NCI-H82 treated with DMSO at 0.1 percent for 48 hours (cell line): Measurements from ENCODE around the gene ERGIC1.
"Not testable (repeated sequence)": the region's sequence is repeated elsewhere in the genome, so short reads cannot be mapped to it uniquely, and the experiment has no call there.

Experiments
- DNase-seq: peaks from one replicate; lab custom pipeline; 2025; ENCODE audit not compliant: unreplicated experiment; lab: John Stamatoyannopoulos, UW

The ERGIC1 gene

GRCh38 chr5:172833686-172834414, at the start of gene ERGIC1:
ERGIC1 (plus strand) TSS chr5:172834251; CDS start chr5:172834414, 163 bp downstream.
- peak; percentile 32 for DNase-seq

- no peak for DNase-seq
These were observed 48.5 kb upstream of the ERGIC1 start for GRCh38 chr5:172785429-172786088.

DNA sequence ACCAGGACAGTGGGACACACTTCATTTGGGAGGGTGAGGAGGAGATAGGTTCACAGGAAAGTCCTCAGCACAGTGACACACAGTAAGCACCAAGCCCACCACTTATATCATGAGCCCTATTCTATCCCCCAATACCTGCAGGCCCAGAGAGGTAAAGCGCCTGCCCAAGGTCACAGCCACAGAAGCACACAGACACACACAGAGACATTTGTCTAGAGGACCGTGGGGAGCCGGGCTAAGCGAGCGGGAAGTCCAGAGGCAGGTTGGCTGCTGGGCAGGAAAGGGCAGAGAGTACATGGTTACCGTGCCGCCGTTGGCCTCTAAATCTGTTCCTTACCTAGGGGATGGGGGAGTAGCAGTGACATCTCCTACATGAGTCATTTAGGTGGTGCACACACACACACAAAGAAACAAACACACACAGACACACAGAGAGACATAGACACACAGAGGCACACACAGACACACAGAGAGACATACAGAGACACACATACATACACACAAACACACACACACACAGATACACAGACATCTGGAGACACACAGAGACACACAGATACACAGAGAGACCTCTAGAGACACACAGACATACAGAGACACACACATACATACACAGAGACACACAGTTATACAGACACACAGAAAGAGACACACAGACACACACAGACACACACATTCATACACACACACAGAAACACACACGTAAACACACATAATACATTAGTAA, 47.2 kb upstream of the ERGIC1 start:
- DNase-seq, result no peak

DNA sequence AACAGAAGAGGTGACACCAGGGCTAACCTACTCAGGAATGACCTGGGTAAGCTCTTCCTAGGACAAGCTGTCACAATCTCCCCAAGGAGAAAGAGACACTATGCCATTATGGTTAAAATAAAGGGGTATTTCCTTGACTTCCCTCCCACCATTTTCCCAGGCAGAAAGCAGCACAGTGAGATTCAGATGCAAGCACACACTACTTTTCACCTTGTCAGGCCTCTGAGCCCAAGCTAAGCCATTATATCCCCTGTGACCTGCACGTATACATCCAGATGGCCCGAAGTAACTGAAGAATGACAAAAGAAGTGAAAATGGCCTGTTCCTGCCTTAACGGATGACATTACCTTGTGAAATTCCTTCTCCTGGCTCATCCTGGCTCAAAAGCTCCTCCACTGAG, 46.5 kb upstream of the ERGIC1 start:
- DNase-seq, result not testable (repeated sequence)

DNA sequence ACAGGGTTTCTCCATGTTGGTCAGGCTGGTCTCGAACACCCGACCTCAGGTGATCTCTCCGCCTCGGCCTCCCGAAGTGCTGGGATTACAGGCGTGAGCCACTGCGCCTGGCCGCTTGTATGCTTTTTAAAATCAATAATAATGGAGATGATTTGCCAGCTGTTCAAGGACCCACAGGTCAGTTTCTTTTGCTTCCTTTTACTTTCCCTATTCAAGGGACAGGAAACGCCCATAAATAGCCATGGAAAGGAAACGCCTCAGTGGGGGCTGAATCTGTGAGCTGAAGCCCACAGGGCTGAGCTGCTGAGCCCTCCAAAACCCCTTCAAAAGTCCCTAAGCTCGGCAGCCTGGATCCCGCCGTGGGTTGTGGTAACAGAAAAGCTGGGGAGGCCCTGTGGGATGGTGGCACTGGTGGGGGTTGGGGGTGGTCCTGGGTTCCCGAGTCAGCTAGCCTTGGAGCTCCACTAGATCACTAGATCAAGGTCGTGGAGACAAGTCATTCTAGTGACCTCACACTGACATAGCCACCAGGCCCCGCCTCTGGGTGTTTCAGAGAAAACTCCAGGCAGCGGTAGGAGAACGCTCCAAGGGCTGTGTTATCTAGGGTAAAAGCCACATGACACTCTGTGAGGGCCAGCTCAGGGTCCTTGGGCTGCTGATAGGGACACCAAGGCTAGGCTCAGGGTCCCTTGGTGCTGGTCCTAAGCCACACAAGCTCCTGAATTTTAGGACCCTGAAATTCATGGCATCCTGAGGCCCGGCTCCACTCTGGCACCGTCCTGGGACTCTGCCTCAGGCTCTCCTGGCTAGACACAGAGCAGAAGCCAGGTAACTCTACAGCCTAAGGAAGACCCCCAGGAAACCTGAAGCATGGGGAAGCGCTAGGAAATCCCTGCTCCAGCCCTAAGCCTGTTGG, 45.0 kb upstream of the ERGIC1 start:
- DNase-seq, result no peak

DNA sequence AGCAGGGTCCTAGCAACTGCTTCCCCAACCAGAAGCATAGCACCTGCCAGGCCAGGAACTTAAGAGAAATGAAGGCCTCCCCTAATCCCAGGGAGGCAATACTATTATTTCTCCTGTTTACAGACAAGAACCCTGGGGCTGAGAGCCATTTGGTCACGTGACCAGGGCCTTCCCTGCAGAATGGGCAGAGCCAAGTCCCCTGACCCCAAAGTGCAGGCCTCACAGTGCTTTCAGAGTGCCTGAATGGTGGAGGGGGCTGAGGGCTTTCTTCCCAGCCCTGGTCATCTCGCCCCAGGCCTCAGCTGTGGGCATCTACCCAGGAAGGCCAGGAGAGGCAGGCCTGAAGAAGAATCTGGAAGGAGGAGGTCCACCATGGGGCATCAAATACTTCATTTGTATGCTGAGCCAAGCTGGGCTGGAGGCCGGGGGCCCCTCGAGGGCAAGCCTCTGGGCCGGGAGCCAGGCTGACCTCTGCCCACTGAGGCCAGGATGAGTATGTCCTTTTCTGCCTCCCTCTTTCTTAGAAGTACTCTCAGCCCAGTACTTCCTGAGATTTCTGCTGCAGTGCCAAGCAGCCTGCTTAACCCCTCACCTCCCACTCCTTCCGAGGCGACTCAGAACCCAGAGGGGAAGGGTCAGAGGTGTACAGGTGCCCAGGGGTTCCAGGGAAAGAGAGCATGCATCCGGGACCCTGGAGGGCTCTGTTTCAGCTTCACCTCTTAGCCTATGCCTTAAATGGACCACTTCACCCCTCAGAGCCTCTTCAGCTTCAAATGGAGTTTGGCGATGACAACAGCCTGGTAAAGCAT, 44.2 kb upstream of the ERGIC1 start:
- no peak for DNase-seq

- no peak for DNase-seq
These were observed 43.6 kb upstream of the ERGIC1 start for GRCh38 chr5:172790496-172790889.

DNA sequence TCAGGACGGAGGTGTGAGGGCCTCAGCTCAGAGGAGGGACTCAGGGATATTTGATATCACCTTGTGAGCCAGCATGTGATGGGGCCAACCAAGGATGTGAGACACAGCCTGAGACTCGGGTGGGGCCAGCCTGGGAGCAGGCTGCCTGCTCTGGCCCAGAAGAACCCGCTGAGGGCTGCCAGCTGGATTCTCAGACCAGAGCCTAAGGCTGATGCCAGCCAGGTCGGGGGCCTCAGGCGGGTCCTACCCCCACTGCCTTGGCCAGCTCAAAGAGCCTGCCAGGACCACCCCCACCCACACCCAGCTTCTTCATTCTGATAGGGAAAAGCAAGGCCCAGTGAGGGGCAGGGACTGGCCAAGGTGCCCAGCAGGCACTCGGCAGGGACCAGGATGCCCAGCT, 42.8 kb upstream of the ERGIC1 start:
- no peak for DNase-seq

- no peak for DNase-seq
These were observed 42.2 kb upstream of the ERGIC1 start for GRCh38 chr5:172791726-172792445.

DNA sequence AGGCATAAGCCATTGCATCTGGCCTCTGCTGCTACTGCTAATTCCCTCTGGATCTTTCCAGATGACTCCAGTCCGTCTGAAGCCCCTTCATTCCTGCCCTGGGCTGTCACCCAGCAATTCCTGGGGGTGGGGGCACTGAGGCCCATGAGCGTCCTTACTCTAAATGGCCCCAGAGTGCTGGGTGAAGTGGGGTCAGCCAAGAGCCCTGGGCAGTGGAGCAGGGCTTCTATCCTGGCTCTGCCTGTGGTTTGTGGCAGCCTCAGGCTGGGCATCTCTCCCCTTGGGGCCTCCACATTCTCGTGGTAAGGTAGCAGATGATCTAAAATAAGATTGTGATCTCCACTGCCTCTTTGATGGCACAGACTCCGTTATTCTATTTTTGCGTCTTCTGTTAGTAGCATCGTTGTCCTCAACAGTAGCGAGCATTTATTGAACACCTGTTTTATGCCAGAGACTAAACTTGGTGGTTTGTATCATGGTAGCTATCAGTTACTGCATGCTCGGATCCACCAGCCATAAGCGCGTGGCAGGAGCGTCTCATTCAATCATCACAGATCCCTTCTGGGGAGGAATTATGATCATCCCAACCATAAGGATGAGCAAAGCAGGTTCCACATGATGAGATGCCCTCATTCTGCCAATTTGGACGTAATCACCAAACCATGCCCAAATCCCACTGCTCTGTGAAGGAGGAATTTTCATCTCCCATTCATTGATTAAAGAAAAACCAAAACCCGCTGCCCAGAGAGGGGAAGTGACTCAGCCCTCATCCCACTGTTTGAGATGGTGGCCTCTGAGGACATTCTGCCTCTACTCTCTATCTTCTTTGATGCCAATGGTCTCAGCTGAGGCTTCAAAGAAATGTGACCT, 41.1 kb upstream of the ERGIC1 start:
- DNase-seq, result no peak

GRCh38 chr5:172793577-172794488, 40.2 kb upstream of the ERGIC1 start:
- no peak for DNase-seq

GRCh38 chr5:172795318-172795977, 38.6 kb upstream of the ERGIC1 start:
- no peak for DNase-seq

DNA sequence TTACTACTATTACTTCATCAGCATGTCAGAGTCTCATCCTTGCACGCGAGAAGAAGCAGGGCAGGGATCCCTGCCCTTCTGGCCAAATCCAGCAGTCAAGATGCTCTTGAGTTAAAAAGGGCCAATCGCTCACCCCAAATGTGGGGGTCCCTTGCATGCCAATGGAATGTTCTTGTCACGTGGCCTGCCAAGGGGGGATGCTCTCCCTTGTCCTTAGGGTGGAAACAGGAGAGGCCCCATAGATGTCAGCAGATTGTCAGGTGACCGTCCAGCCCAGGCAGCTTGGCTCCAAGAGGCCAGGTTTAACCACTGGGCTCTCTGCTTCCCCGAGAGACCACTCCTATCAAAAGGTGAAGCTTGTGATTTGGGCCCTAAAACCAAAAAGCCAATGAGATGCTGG, 37.7 kb upstream of the ERGIC1 start:
- DNase-seq, result no peak

DNA sequence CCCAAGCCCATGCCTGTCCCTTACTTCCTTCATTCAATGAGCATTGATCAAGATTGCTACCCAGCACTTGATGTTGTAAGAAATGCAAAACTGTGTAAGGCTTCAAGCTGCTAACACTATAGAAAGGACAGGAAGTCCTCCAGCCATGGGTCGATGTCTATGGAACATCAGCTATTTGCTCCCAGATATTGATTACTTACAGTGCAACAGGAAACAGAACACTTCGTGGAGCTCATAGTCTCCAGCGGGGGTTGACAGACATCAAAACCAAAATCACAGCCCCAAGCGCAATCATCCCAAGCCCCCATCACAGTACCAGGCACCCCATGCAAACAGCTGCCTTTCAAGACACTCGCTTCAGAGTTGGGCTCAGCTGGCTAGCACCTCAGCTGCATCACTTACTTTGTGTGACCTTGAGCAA, 36.3 kb upstream of the ERGIC1 start:
- DNase-seq, result no peak

GRCh38 chr5:172798422-172799215, 35.4 kb upstream of the ERGIC1 start:
- no peak for DNase-seq

DNA sequence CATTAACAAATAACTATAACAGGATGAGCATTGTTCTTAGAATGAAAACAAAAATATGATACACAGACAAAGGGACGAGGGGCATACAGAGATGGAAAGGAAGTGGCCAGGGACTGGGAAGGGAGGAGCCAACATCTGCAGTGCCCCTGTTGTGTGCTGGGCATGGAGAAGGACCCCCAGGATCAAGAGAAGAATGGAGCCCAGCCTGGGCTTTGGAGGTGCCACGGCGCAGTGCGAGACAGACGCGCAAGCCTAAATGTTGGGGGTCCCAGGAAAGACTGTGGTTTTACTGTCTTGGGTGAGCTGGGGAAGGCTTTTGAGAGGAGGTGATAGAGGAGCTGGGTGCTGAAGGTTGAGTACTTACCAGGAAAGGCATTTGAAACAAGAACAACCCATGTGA, 34.6 kb upstream of the ERGIC1 start:
- no peak for DNase-seq
